Measurements from ENCODE around the gene ASTN1.

Gene ASTN1

DNA sequence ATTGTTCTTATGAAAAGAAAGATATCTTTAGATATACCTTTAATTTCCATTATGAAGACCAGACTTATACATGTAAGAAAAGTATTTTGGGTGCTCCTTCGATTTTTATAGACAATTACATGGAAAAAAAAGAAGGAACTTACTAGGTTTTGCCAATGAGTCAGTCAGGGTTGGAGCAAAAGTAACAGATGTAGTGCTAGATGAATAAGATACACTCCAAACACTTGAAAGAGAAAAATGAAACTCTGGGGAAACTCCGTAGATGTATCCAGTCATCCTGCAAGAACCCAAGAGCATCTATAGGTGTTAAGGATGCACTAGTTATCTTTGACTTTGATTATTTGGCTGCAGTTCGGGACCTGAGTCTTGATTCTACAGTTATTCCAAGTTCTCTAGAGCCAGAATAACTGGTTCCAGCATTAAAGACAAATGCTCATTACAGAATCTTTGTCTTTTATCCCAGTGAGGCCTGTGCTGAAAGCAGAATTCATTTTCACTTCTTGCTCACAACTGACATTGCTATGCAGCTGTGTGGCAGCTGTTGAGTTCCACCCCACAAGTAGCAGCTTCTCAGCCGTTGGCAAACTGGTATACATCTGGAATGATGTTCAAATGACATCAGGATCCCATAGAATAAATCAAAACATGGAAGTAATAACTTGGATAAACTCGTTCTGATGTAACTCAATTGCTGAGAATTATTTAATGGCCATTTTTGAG lies 326.1 kb downstream of the ASTN1 start:
- DNase-seq (ENCODE audit: low read depth in 2 of 2) = no peak

GRCh38 chr1:176837708-176838107 lies 326.8 kb downstream of the ASTN1 start:
- DNase-seq (ENCODE audit: low read depth in 2 of 2) = no peak

- DNase-seq (ENCODE audit: low read depth in 2 of 2) = no peak
These were observed 333.4 kb downstream of the ASTN1 start for GRCh38 chr1:176831150-176831549.

GRCh38 chr1:176829261-176829660 lies 335.3 kb downstream of the ASTN1 start:
- no peak for DNase-seq (ENCODE audit: low read depth in 2 of 2)

- DNase-seq (ENCODE audit: low read depth in 2 of 2) = no peak
These were observed 338.2 kb downstream of the ASTN1 start for GRCh38 chr1:176826265-176826664.

DNA sequence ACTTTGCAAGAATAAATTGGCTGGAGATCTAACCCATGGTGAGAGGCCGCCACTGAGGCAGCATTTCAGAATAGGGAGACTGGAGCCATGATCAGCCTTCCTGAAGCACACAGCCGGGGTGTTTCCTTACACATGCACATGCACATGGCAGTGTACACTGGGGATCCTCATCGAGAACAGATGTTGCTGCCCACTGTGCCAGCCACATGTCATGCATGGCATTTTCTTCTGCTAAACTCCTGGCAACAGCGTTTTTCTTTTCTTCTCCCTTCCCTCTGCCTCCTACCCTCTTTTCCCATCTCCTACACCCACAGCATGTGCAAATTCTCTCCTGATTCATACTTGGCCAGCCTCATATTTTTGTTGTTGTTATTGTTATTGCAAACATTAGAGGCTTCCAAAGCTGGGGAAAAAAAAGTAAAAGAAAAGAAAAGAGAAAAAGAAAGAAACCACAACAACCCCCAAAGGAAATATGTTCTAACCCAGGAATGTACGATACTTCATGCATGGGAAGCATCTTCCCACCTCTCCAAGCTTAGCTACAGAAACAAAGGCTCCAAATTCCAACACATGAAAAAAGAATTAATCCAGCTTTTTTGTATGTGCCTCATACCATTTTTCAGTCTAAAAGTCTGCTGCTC lies 344.0 kb downstream of the ASTN1 start:
- no peak for DNase-seq (ENCODE audit: low read depth in 2 of 2)

- no peak for DNase-seq (ENCODE audit: low read depth in 2 of 2)
These were observed 348.3 kb downstream of the ASTN1 start for GRCh38 chr1:176816232-176816631.

DNA sequence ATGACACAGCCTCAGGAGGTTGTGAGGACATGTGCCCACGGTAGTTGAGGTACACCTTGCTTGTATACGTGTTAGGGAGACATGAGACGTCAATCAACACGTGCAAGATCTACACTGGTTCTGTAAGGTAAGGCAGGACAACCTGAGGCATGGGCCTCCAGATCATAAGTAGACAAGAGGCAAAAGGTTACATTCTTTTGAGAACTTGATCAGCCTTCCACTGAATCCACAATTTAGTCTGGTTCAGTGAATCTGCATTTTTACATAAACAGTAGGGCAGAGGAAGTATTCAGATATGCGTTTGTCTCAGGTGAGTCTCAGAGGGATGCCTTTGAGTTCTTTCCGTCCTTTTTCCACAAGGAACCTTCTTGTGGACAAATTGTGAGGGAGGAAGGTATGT lies 348.9 kb downstream of the ASTN1 start:
- DNase-seq (ENCODE audit: low read depth in 2 of 2) = no peak

GRCh38 chr1:176811511-176812288 lies 352.8 kb downstream of the ASTN1 start:
- DNase-seq (ENCODE audit: low read depth in 2 of 2) = no peak

DNA sequence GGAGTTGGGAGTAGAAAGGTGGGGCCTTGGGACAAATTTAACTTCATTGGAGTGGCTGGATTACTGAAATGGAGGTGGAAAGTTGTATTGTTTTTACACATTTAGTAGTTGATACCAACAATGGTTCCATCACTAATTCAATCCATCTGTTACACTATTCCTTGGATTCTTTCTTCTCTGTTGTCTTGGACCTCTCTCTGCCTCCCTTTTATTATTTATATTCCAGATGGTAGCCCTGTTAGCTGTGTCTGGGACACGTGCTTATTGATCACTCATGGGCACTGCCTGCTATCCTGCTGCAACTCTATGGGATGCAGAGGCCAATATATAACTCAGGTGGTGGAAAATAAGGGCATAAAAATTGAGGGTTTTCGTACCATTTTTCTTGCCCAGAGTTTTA lies 355.2 kb downstream of the ASTN1 start:
- DNase-seq (ENCODE audit: low read depth in 2 of 2) = no peak
